HepG2 (cell line): Measurements from ENCODE around the gene GNAI2. TPM values are rescaled to one million over a fixed set of nuclear protein-coding genes. Genes with fewer than 3 reads are reported as not detected.

Experiments
- ATF4 ChIP-seq, 2 experiments: fragments of 450-650 bp in 1 of 2; sonication (generic) in 1 of 2; formaldehyde crosslinking; IDR thresholded peaks; 2 replicates each; pipeline versions ENCODE4 v1.5.0 to v1.8.0; 2020 to 2022; ENCODE audit warnings: mild to moderate bottlenecking in 1 of 2, missing genetic modification reagents in 1 of 2
- ERF ChIP-seq: IDR thresholded peaks from 2 replicates; pipeline ENCODE4 v1.6.1; 2018; ENCODE audit warnings: missing biosample characterization, missing genetic modification reagents
- FOXK1 ChIP-seq: sonication (generic); formaldehyde crosslinking; IDR thresholded peaks from 2 replicates; pipeline ENCODE4 v1.4.0; 2020; ENCODE audit warnings: low read depth, missing genetic modification reagents, borderline replicate concordance
- MXD4 ChIP-seq: IDR thresholded peaks from 2 replicates; pipeline ENCODE4 v1.6.1; 2016; ENCODE audit warnings: mild to moderate bottlenecking, missing biosample characterization, missing genetic modification reagents
- NCOR1 ChIP-seq: fragments of 200-600 bp; sonication (generic); IDR thresholded peaks from 2 replicates; pipeline ENCODE4 v1.7.0; 2017; ENCODE audit warnings: antibody characterized with exemption, low read length, borderline replicate concordance
- NR2C2 ChIP-seq: sonication (generic); formaldehyde crosslinking; IDR thresholded peaks from 2 replicates; pipeline ENCODE4 v1.4.0; 2020; ENCODE audit warnings: missing genetic modification reagents, mild to moderate bottlenecking, moderate library complexity, borderline replicate concordance
- RBM22 ChIP-seq: fragments of 200-400 bp; formaldehyde crosslinking; optimal IDR thresholded peaks from 2 replicates; pipeline ENCODE3; 2017; ENCODE audit warnings: mild to moderate bottlenecking, low read length, moderate library complexity
- TBX3 ChIP-seq: fragments of 450-650 bp; IDR thresholded peaks from 2 replicates; pipeline ENCODE4 v1.6.1; 2017; ENCODE audit warnings: antibody characterized with exemption, mild to moderate bottlenecking, inconsistent platforms, borderline replicate concordance
- TCF7 ChIP-seq: sonication (generic); IDR thresholded peaks from 2 replicates; pipeline ENCODE4 v1.6.1; 2016; ENCODE audit warnings: antibody characterized with exemption, low read depth
- U2AF2 ChIP-seq: fragments of 200-400 bp; formaldehyde crosslinking; IDR thresholded peaks from 2 replicates; pipeline ENCODE4 v1.6.1; 2017; ENCODE audit warnings: low read depth, mild to moderate bottlenecking, low read length
- ZFP91 ChIP-seq: sonication (generic); formaldehyde crosslinking; IDR thresholded peaks from 2 replicates; pipeline ENCODE4 v1.9.0; 2022; ENCODE audit warnings: missing genetic modification reagents, mild to moderate bottlenecking, borderline replicate concordance
- ZFY ChIP-seq: sonication (generic); formaldehyde crosslinking; IDR thresholded peaks from 2 replicates; pipeline ENCODE4 v1.4.0; 2020; ENCODE audit warnings: missing genetic modification reagents
- ZNF18 ChIP-seq: sonication (generic); formaldehyde crosslinking; IDR thresholded peaks from 2 replicates; pipeline ENCODE4 v1.8.0; 2022; ENCODE audit warnings: mild to moderate bottlenecking, missing genetic modification reagents; ENCODE audit not compliant: insufficient replicate concordance
- ZNF331 ChIP-seq: sonication (generic); formaldehyde crosslinking; IDR thresholded peaks from 2 replicates; pipeline ENCODE4 v1.4.0; 2020; ENCODE audit warnings: missing genetic modification reagents
- ZSCAN5A ChIP-seq: sonication (generic); formaldehyde crosslinking; IDR thresholded peaks from 2 replicates; pipeline ENCODE4 v1.8.0; 2022; ENCODE audit warnings: mild to moderate bottlenecking, missing genetic modification reagents, borderline replicate concordance
- polyA plus RNA-seq, 8 experiments: library from polyadenylated mRNA; depleted of rRNA in 3 of 8; stranded (reverse) in 7 of 8; unstranded in 1 of 8; fragments of >200 nt; fragmentation: Illumina TruSeq in 4 of 8; extraction: Trizol in 4 of 8; gene quantifications; 2 replicates each; pipeline versions ENCODE4 v1.2.1 to v1.2.3, GENCODE V29; 2011 to 2016; ENCODE audit warnings: low read depth in 4 of 8, missing spikeins in 1 of 8, mixed read lengths in 1 of 8; ENCODE audit not compliant: insufficient read depth in 1 of 8
- total RNA-seq, 5 experiments: library from RNA; depleted of rRNA; stranded (reverse); fragments of >200 nt; fragmentation: Illumina TruSeq; extraction: Trizol; gene quantifications; 2 replicates each; pipeline ENCODE4 v1.2.3, GENCODE V29; 2016; ENCODE audit warnings: low read depth in 1 of 5
- TF ChIP-seq, protein P1 (sequence below): sonication (generic); formaldehyde crosslinking; conservative IDR thresholded peaks from 2 replicates; pipeline ENCODE4 v1.4.0; 2020; ENCODE audit warnings: missing genetic modification reagents
- TF ChIP-seq, protein P2 (sequence below): sonication (generic); formaldehyde crosslinking; IDR thresholded peaks from 2 replicates; pipeline ENCODE4 v1.5.1; 2020; ENCODE audit warnings: missing genetic modification reagents, mild to moderate bottlenecking, borderline replicate concordance

Gene GNAI2
- total and polyA plus RNA-seq, 2 of the 13 experiments (the other 11 are each of a cell fraction or from before 2014, with no cell fraction given) = 51.1 to 66.2 TPM

DNA sequence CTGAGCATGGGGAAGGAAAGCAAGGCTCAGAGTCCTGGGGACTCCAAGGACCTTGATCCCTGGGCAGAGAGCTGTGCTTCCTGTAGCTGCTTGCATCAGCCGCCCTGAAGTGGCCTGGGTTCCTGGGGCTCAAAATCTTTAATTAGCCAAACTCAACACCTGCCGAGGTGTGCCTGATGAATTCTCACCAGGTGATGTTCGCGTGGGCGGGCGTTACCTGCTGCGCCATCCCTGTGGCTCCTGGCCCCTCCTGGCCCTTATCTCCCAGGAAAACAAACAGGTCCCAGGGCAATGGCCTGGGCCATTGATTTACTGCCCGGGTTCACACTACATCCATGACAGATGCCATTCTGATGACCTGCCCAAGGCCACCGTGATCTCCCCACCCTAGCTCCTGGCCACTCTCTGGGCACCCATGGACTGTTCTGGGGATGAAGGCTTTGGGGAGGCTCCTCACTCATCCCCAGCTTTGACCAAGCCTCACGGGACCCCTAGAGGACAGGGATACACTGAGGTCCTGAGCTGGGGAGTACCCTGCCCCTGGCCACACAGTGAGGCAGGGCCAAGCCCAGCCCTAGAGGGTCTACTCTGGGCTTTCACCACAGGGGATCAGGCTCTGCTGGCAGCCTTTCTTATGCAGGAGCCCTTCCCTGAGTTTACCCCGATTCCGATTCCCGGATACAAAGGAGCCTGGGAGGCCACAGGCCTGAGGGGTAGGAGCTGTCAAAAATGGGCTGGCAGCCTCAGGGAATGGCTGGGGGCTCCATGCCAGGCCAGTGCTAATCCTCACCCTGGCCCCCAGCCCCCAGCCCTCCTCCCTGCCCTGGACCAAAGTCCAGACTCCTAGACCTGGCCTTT is 25.3 kb upstream of the GNAI2 start (continued):
- TF ChIP-seq, protein P1, sequence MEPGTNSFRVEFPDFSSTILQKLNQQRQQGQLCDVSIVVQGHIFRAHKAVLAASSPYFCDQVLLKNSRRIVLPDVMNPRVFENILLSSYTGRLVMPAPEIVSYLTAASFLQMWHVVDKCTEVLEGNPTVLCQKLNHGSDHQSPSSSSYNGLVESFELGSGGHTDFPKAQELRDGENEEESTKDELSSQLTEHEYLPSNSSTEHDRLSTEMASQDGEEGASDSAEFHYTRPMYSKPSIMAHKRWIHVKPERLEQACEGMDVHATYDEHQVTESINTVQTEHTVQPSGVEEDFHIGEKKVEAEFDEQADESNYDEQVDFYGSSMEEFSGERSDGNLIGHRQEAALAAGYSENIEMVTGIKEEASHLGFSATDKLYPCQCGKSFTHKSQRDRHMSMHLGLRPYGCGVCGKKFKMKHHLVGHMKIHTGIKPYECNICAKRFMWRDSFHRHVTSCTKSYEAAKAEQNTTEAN (CRISPR knock-in tag) = 0 out of 2 replicates have a peak, but pooled peaks have one; percentile 43
- TF ChIP-seq NCOR1 (peak; percentile 82), ZSCAN5A (no peak), RBM22 (peak; percentile 50), ZFY (CRISPR knock-in tag) (peak; percentile 58), TCF7 (peak; percentile 38), ATF4 (CRISPR knock-in tag; IDR thresholded peaks at IDR 0.05) (peak in 1 of 2 experiments; percentile 97; a peak in 2 of 4 replicates), ZFP91 (CRISPR knock-in tag) (peak; percentile 42; the same call in 1 of the 2 replicates), NR2C2 (peak; percentile 74), ERF (peak; percentile 37; the same call in 1 of the 2 replicates), MXD4 (0 out of 2 replicates have a peak, but pooled peaks have one; percentile 41), TBX3 (peak; percentile 94), FOXK1 (CRISPR knock-in tag) (peak; percentile 38; the same call in 1 of the 2 replicates), U2AF2 (no peak), ZNF18 (CRISPR knock-in tag) (peak; percentile 91), ZNF331 (CRISPR knock-in tag) (peak; percentile 35; the same call in 1 of the 2 replicates)
- TF ChIP-seq, protein P2, sequence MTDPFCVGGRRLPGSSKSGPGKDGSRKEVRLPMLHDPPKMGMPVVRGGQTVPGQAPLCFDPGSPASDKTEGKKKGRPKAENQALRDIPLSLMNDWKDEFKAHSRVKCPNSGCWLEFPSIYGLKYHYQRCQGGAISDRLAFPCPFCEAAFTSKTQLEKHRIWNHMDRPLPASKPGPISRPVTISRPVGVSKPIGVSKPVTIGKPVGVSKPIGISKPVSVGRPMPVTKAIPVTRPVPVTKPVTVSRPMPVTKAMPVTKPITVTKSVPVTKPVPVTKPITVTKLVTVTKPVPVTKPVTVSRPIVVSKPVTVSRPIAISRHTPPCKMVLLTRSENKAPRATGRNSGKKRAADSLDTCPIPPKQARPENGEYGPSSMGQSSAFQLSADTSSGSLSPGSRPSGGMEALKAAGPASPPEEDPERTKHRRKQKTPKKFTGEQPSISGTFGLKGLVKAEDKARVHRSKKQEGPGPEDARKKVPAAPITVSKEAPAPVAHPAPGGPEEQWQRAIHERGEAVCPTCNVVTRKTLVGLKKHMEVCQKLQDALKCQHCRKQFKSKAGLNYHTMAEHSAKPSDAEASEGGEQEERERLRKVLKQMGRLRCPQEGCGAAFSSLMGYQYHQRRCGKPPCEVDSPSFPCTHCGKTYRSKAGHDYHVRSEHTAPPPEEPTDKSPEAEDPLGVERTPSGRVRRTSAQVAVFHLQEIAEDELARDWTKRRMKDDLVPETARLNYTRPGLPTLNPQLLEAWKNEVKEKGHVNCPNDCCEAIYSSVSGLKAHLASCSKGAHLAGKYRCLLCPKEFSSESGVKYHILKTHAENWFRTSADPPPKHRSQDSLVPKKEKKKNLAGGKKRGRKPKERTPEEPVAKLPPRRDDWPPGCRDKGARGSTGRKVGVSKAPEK = no peak
